Fibroblast of pulmonary artery (primary cell): ENCODE results near the gene HDHD2.
A peak's percentile ranks its signal among the peaks of the same experiment; 100 is the strongest.

Experiments
- DNase-seq: peaks from one replicate; pipeline ENCODE4 v3.0.0-alpha.2; 2010; ENCODE audit warnings: low read depth
- H3K4me3 ChIP-seq: replicated peaks from 2 replicates; pipeline ENCODE4 v1.5.1; 2011; ENCODE audit warnings: low read depth, mild to moderate bottlenecking, control low read depth, low read length, moderate library complexity
- TF ChIP-seq, protein P1 (sequence below): IDR thresholded peaks from 2 replicates; pipeline ENCODE4 v1.5.1; 2011; ENCODE audit warnings: mild to moderate bottlenecking, control low read depth, low read length, inconsistent platforms; ENCODE audit errors: missing control alignments

HDHD2 gene

DNA sequence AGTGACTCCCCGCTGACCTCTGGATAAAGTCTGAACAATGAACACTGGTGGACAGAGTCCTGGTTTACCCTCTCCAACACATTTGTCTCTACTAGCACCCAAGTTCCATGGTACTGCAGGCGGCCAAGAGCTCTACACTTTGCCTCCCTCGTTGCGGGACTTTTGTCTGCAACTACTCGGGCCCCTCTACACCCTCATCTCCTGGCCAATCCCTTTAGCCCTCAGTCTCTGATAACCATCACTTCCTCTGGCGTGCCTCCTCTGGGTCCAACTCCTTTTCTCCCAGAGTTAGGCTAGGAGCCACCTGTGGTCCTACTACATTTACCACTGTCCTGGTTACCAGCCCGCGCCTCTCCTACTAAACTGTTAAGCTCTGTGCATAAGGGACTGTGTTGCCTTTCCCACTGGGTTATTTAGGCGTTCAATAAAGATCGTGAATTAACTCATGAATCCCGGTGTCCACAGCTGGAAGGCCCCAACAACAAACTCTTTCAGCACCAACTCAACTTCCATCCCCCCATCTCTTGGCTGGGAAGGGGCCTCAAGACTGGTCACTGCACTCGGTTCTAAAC is 757 bp downstream of the HDHD2 start:
- TF ChIP-seq, protein P1, sequence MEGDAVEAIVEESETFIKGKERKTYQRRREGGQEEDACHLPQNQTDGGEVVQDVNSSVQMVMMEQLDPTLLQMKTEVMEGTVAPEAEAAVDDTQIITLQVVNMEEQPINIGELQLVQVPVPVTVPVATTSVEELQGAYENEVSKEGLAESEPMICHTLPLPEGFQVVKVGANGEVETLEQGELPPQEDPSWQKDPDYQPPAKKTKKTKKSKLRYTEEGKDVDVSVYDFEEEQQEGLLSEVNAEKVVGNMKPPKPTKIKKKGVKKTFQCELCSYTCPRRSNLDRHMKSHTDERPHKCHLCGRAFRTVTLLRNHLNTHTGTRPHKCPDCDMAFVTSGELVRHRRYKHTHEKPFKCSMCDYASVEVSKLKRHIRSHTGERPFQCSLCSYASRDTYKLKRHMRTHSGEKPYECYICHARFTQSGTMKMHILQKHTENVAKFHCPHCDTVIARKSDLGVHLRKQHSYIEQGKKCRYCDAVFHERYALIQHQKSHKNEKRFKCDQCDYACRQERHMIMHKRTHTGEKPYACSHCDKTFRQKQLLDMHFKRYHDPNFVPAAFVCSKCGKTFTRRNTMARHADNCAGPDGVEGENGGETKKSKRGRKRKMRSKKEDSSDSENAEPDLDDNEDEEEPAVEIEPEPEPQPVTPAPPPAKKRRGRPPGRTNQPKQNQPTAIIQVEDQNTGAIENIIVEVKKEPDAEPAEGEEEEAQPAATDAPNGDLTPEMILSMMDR = no peak
- H3K4me3 ChIP-seq = peak overlapping the region; percentile 67
- no peak for DNase-seq

GRCh38 chr18:47146206-47146605 is 4.1 kb downstream of the HDHD2 start:
- no peak for DNase-seq
- H3K4me3 ChIP-seq = no peak overlapping the region
- TF ChIP-seq, protein P1 = no peak

DNA sequence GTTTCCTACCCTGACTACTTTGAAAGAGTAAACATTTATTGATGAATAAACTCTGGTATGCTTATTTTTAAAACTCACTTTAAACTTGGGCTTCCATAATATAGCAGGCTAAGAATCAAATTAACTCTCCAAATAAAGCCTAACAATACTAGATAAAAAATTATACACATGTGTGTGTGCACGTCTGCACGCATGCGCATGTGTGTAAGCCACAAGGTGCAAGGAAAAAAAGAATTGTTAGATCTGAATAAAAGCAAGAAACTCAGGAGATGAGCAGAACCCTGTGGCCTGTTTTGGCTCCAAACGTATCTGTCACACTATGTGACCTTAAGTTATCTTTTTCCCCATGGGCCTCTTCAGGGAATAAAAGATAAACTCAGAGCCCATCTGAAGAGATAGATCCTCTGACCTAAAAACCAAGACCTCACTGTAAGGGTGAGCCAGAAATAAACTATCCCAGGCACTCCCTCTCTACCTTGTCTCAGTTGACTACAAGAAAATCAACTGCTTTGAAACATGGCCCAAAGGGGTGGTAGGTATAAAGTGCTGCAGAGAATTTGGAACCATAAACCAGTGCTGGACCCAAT is 6.3 kb downstream of the HDHD2 start:
- DNase-seq = no peak
- H3K4me3 ChIP-seq = no peak overlapping the region
- TF ChIP-seq, protein P1 = no peak

GRCh38 chr18:47143153-47143552 is 7.1 kb downstream of the HDHD2 start:
- DNase-seq = no peak
- no peak overlapping the region for H3K4me3 ChIP-seq
- TF ChIP-seq, protein P1 = no peak

GRCh38 chr18:47141289-47141688 is 9.0 kb downstream of the HDHD2 start:
- no peak overlapping the region for H3K4me3 ChIP-seq
- TF ChIP-seq, protein P1 = no peak
- no peak for DNase-seq

DNA sequence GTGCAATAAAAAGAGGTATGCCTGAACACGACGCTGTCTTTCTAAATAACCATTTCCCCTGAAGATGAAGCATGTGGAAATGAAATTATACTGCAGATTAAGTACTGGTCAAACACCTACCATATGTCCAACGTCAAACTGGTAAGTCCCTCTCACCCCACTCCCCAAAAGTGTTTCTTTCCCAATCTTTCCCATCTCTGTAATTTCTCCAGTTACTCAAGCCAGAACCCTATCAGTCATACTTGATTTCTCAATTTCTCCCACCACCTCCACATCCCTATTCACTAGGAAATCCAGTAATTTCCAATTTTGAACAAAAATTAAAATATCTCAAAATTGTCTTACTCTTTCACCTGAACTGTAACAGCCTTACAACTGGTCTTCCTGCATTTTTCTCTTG is 29.2 kb downstream of the HDHD2 start:
- no peak for DNase-seq
- TF ChIP-seq, protein P1 = no peak

GRCh38 chr18:47120428-47120827 is 29.9 kb downstream of the HDHD2 start:
- TF ChIP-seq, protein P1 = no peak
- no peak overlapping the region for H3K4me3 ChIP-seq
- no peak for DNase-seq

More for the DNA sequence above, 29.2 kb downstream of the HDHD2 start:
- no peak overlapping the region for H3K4me3 ChIP-seq
